Right cardiac atrium (tissue), 5 donors: ENCODE data around the gene OGFR. TPM values are rescaled to one million over a fixed set of nuclear protein-coding genes. Genes with fewer than 3 reads are reported as not detected.
A peak's percentile ranks its signal among the peaks of the same experiment; 100 is the strongest.

Experiments used
- ATAC-seq, 2 donors: fragments of 200-7000 bp; cut with Tn5 transposase; one replicate each; pipeline versions ENCODE4 v1.8.0 to v1.9.1; 2020; ENCODE audit warnings: moderate library complexity in 2 of 2, mild to moderate bottlenecking in 1 of 2
- DNase-seq, 3 donors: peaks; one replicate each; pipeline ENCODE4 v3.0.0-alpha.2; 2020
- H3K27ac ChIP-seq: one replicate; pipeline ENCODE4 v1.5.1; 2013; ENCODE audit warnings: mild to moderate bottlenecking, low read length, control low read depth, moderate library complexity
- H3K27me3 ChIP-seq: one replicate; pipeline ENCODE4 v1.6.1; 2013; ENCODE audit not compliant: control insufficient read depth, insufficient read depth
- H3K4me1 ChIP-seq: one replicate; pipeline ENCODE4 v1.6.1; 2013; ENCODE audit warnings: low read length; ENCODE audit not compliant: control insufficient read depth, insufficient read depth
- H3K4me3 ChIP-seq: one replicate; pipeline ENCODE4 v1.5.1; 2013; ENCODE audit warnings: low read length, control low read depth
- H3K9me3 ChIP-seq: one replicate; pipeline ENCODE4 v1.6.1; 2013; ENCODE audit warnings: low read length; ENCODE audit not compliant: control insufficient read depth
- WGBS: extraction: QIAGEN DNeasy Blood & Tissue Kit; methylation state at CpG from one replicate; pipeline ENCODE4 v1.1.7; 2013; 5-methylcytosine and 5-hydroxymethylcytosine counted together
- intact Hi-C, 4 donors: fragments of 100-400 bp; cut with DNase I; formaldehyde crosslinking; loops; one replicate each; pipeline versions ENCODE4 v1.11.0 to v1.14.0; 2022 to 2023
- polyA plus RNA-seq: library from polyadenylated mRNA; stranded (reverse); fragments of 200-250 nt; gene quantifications from one replicate; pipeline ENCODE4 v1.2.3, GENCODE V29; 2013
- total RNA-seq, 4 donors: library from RNA; stranded (reverse); fragmentation: NEBNext Ultra II Directional; extraction: Animal tissue kit (Norgen Biotek cat#: 25700); gene quantifications; one replicate each; pipeline ENCODE4 v1.2.1, GENCODE V29; 2021
- donor health status: healthy with polysubstance abuse.
- donor health status: DM: no; HTN: yes; CAD: no.
- donor health status: DM: no; HTN: no; CAD: no.
- donor health status: DM: no; HTN: yes; CAD: no; lungs with severe emphysema.
- donor health status: DM: yes; HTN: yes; CAD: no.

OGFR gene
- total and polyA plus RNA-seq, 5 donors, result 21.0 to 29.6 (median 24.6) TPM

DNA sequence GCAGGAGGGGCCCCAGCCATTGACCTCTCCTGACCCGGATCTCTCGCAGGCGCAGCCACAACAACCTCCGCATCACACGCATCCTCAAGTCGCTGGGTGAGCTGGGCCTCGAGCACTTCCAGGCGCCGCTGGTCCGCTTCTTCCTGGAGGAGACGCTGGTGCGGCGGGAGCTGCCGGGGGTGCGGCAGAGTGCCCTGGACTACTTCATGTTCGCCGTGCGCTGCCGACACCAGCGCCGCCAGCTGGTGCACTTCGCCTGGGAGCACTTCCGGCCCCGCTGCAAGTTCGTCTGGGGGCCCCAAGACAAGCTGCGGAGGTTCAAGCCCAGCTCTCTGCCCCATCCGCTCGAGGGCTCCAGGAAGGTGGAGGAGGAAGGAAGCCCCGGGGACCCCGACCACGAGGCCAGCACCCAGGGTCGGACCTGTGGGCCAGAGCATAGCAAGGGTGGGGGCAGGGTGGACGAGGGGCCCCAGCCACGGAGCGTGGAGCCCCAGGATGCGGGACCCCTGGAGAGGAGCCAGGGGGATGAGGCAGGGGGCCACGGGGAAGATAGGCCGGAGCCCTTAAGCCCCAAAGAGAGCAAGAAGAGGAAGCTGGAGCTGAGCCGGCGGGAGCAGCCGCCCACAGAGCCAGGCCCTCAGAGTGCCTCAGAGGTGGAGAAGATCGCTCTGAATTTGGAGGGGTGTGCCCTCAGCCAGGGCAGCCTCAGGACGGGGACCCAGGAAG is 7.7 kb downstream of the OGFR start:
- 82% methylated on average over 43 of the region's 43 CpGs for WGBS
- H3K27ac ChIP-seq, result no peak overlapping the region
- ATAC-seq (no peak), DNase-seq (no peak)
- H3K4me3 ChIP-seq, result no peak overlapping the region
- no peaks in the 10 kb centered on the region for H3K9me3 ChIP-seq
- intact Hi-C loops, result no loop called here
- H3K4me1 ChIP-seq, result peaks cover 2% of the 10 kb centered on the region
- H3K27me3 ChIP-seq, result no peaks in the 10 kb centered on the region

DNA sequence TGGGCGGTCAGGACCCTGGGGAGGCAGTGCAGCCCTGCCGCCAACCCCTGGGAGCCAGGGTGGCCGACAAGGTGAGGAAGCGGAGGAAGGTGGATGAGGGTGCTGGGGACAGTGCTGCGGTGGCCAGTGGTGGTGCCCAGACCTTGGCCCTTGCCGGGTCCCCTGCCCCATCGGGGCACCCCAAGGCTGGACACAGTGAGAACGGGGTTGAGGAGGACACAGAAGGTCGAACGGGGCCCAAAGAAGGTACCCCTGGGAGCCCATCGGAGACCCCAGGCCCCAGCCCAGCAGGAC is 8.2 kb downstream of the OGFR start:
- Histone ChIP-seq H3K27ac (no peak overlapping the region), H3K4me3 (no peak overlapping the region), H3K4me1 (peaks cover 2% of the 10 kb centered on the region), H3K9me3 (no peaks in the 10 kb centered on the region), H3K27me3 (no peaks in the 10 kb centered on the region)
- intact Hi-C loops, result no loop called here
- WGBS, result 93% methylated on average over 11 of the region's 11 CpGs
- ATAC-seq, result no peak
- DNase-seq, result no peak

DNA sequence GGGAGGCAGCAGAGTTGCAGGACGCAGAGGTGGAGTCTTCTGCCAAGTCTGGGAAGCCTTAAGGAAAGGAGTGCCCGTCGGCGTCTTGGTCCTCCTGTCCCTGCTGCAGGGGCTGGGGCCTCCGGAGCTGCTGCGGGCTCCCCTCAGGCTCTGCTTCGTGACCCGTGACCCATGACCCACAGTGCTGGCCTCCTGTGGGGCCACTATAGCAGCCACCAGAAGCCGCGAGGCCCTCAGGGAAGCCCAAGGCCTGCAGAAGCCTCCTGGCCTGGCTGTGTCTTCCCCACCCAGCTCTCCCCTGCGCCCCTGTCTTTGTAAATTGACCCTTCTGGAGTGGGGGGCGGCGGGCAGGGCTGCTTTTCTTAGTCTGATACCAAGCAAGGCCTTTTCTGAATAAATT is 9.0 kb downstream of the OGFR start:
- intact Hi-C loops, result no loop called here
- Histone ChIP-seq H3K4me1 (no peaks in the 10 kb centered on the region), H3K4me3 (no peak overlapping the region), H3K9me3 (no peaks in the 10 kb centered on the region), H3K27ac (no peak overlapping the region), H3K27me3 (no peaks in the 10 kb centered on the region)
- 77% methylated on average over 13 of the region's 13 CpGs for WGBS
- DNase-seq (peak in 1 of 3 donors; percentile 49), ATAC-seq (no peak)

DNA sequence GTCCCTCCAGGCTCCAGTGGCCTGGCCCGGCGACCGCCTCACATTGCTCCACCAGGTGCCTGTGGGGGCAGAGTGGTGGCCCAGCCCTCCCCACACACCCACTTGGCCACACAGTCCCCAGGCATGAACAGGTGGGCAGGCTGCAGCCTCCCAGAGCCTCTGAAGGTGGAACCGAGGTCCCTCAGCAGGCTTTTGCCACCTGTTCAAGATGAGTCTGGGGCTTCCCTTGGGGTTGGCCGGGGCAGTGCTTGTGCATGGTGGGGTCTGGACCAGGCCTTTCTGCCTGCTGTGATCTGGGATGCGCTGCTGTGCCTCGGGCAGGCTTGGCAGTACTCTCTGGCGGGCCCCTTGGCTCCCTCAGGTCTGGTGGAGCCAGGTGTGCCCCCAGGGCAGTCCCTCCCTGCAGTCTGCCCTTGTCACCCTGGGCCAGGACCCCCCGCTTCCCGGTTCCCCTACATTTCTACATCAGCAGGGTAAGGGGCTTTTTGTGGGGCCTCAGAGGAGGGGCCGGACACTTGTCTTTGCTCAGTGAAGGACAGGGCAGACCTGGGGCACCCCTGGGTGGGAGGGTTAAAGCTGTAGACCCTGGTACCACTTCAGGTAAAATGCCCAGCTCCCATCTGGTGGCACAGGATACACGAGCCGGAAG is 9.5 kb downstream of the OGFR start:
- Histone ChIP-seq H3K9me3 (no peaks in the 10 kb centered on the region), H3K27me3 (no peaks in the 10 kb centered on the region), H3K4me3 (no peak overlapping the region), H3K4me1 (no peaks in the 10 kb centered on the region), H3K27ac (no peak overlapping the region)
- intact Hi-C loops, result no loop called here
- WGBS, result 83% methylated on average over 13 of the region's 13 CpGs
- DNase-seq (no peak), ATAC-seq (no peak)

DNA sequence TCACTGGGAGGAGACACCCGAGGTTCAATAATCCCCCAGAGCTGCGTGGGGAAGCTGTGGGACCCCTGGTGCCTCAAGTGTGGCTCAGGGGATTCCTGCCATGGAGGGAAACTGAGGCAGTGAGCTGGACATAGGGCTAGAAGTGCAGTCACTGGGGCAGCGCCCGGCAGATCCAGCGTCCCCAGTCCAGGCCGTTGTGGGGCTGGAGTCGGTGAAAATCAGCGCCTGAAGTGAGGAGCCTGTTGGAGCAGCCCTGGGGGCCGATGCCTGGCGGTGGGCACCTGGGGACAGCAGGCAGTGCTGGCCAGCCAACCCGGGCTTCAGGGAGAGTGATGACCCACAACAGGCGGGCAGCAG is 10.1 kb downstream of the OGFR start:
- no peak for ATAC-seq
- Histone ChIP-seq H3K27ac (no peak overlapping the region), H3K27me3 (no peaks in the 10 kb centered on the region), H3K4me1 (no peaks in the 10 kb centered on the region), H3K4me3 (no peak overlapping the region), H3K9me3 (no peaks in the 10 kb centered on the region)
- 65% methylated on average over 12 of the region's 12 CpGs for WGBS
- intact Hi-C loops, result no loop called here
- no peak for DNase-seq

DNA sequence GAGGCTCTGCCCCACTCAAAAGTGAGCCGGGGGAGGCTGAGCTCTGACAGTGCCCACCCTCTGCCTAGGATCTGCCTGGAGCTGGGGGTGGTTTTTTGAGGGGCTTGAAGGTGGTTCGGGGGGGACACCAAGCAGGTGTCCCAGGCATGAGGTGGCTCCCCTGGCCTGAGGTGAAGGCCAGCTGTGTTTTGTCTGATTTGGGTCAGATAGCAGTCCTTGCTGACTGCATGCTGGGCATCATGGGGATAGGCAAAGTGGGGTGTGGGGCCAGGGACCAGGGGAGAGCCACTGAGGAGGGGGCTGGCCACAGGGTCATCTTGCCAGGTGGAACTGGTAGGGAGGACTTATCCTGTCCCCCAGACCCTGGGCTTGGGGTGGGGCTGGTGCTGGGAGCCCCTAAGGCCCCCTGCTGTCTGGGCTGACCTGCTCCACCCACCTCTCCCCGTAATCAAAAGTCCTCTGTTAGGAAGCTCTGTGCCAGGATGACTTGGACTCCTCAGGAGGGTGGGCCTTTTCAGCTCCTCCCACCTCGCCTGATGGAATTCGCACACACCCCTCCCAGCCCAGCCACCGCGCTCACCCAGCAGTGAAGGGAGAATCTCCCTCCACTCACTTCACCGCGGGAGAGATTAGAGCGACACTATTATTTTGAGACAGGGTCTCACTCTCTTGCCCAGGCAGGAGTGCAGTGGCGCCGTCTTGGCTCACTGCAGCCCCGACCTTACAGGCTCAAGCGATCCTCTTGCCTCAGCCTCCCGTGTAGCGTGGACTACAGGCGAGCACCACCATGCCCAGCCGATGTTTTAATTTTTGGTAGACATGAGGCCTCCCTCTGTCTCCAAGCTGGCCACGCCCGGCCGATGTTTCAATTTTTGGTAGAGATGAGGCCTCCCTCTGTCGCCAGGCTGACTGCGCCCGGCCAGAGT is 10.7 kb downstream of the OGFR start:
- ATAC-seq, result peak; percentile 12 to 39
- DNase-seq, result peak in 1 of 3 donors; percentile 83
- Histone ChIP-seq H3K4me1 (no peaks in the 10 kb centered on the region), H3K4me3 (no peak overlapping the region), H3K27ac (no peak overlapping the region), H3K27me3 (no peaks in the 10 kb centered on the region), H3K9me3 (no peaks in the 10 kb centered on the region)
- 35% methylated on average over 24 of the region's 24 CpGs for WGBS
- intact Hi-C loops, result no loop called here

DNA sequence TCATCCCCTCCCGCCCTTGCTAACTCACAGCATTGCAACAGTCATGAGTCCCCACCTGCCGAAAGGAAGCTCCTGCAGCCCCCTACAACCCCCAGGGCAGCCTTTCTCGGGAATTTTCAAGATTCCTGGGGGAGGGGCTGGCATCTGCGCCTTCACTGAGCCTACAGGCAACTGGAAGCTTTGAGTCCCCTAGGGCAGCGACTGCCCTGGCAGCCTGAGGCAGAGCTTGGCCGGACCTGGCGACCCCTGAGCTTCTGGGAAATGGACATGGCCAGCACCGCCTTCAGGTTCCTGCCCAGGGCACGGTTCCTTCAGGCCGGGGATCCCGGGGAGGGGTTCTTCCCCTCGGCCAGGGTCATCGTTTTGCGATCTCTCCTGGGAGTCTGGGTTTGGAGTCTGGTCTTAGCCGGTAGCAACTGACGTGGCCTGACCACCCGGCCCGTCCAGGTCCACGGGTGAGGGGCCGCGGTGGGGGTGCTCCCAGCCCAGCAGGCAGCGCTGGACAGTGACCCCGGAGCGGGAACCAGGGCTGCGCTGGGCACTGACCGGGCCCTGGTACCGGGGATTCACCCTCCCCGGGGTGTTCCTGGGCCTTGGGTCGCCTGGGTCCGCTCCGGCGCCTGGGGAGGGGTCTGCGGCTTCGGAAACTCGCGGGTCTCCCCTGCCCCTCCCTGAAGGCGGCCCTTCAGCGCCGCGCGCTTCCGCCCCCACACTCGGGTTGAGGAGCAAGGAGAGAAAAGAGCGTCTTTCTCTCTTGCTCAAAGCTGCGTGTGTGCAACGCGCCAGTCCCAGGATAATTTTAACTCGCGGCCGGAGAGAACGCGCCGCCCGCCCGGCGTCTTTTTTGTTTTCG is 11.6 kb downstream of the OGFR start:
- Histone ChIP-seq H3K27me3 (no peaks in the 10 kb centered on the region), H3K27ac (no peak overlapping the region), H3K9me3 (no peaks in the 10 kb centered on the region), H3K4me3 (peak overlapping the region; percentile 33), H3K4me1 (no peaks in the 10 kb centered on the region)
- ATAC-seq (no peak), DNase-seq (no peak)
- intact Hi-C loops, result no loop called here
- 4% methylated on average over 57 of the region's 57 CpGs for WGBS

DNA sequence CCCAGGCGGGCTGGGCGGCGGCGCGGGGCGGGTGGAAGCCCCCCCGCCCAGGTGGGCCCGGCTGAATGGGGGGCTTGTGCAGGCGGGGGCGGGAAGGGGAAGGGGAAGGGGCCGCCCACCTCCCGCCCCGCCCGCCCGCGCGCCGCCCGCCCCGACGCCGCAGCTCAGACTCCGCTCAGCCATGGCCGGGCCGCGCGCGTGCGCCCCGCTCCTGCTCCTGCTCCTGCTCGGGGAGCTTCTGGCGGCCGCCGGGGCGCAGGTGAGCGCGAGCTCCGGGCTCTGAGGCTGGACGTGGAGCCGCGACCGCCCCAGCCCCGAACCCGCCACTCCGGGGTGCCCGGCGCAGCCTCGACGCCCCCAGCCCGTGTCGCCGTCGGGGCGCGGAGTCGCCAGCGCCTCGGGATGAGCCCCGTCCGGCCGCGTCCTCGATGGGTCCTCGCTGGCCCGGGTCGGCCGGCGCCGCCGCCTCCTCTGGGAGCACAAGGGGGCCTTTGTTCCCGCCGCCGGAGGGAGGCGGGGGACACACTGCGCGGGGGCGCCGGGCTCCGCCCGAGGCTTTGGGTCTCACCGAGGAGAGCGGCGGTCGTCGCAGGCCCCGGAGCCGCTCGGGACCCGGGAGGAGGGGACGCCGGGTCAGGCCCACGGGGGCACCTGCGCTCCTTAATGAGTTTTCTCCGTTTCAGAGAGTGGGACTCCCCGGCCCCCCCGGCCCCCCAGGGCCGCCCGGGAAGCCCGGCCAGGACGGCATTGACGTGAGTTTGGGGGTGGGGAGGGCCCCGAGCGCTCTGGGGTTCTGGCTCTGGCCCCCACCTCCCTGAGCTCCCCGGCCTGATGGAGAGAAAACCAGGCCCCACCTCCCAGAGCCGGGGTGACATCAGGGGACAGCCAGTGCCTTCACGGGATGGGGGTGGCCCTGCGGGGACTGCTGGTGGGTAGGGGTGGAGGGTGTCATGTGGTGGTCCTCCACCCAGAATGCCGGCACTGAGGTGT is 12.5 kb downstream of the OGFR start, which contains the start of gene COL9A3:
Gene COL9A3 (plus strand): TSS at position 167 of the 990 bp plus-strand sequence. CDS start 15 bp downstream, at position 182.
- DNase-seq (no peak), ATAC-seq (no peak)
- intact Hi-C loops, result no loop called here
- Histone ChIP-seq H3K4me3 (peak within 1 kb of the TSS; percentile 33), H3K9me3 (no peaks in the 10 kb centered on the region), H3K4me1 (no peaks in the 10 kb centered on the region), H3K27ac (no peak within 1 kb of the TSS), H3K27me3 (no peaks in the 10 kb centered on the region)
- 8% methylated on average over 107 of the region's 108 CpGs for WGBS

DNA sequence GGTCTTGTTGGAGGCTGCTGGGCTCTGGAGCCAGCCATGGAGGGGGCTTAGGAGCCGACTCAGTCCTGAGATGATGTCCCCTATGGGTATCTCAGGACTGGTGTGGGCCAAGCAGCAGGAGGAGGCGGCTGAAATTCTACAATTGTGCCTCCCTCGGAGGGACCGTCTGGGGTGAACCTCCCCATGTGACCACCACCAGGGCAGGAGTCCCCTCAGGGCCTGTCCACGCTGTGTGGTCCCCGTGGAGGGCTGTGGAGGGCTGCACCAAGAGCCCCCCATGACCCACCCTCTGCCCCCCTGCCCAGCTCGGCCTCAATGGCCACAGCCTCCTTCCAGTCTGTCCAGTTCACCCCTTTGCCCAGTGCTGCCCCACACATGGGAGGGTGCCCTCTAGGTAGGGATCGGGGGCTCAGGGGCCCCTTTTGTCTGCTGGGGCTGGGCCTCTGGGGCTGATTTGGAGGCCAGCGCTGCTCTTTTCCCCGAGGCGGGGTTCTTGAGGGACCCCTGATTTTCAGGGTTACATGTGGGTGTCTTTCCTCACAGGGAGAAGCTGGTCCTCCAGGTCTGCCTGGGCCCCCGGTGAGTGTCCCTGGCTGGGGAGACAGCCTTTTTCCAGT is 13.4 kb downstream of the OGFR start:
- 59% methylated on average over 12 of the region's 12 CpGs for WGBS
- intact Hi-C loops, result no loop called here
- no peak for DNase-seq
- no peak for ATAC-seq
- H3K27ac ChIP-seq, result no peak overlapping the region
- H3K4me1 ChIP-seq, result no peaks in the 10 kb centered on the region
- no peak overlapping the region for H3K4me3 ChIP-seq
- H3K27me3 ChIP-seq, result no peaks in the 10 kb centered on the region
- no peaks in the 10 kb centered on the region for H3K9me3 ChIP-seq
